ENCODE data around the gene SLC9A8. TPM values are rescaled to one million over a fixed set of nuclear protein-coding genes. Genes with fewer than 3 reads are reported as not detected.

The SLC9A8 gene
- total and polyA plus RNA-seq, 2 donors (not counting 3 experiments of a cell fraction or from before 2014, with no cell fraction given), result 5.1 to 14.4 TPM

GRCh38 chr20:49845060-49845459 is 32.4 kb downstream of the SLC9A8 start:
- no peak overlapping the region for H3K4me2 ChIP-seq (ENCODE audit: insufficient read depth, low read length)
- H3K4me3 ChIP-seq (replicated peaks in 1 of 3; ENCODE audit: insufficient read depth in 1 of 3, low read depth in 1 of 3, low read length in 3 of 3), result no peak overlapping the region
- BruUV-seq (replicated peaks), result no TSS peak
- no peak overlapping the region for H3K27ac ChIP-seq (ENCODE audit: insufficient read depth, low read depth, low read length)
- CTCF ChIA-PET, result interaction anchor here (1.2 to 10.0 kb wide), 16 partner anchors 43 to 307 kb away, joined by 3 to 274 read pairs (median 11); partner anchors contain the start of gene B4GALT5
- no peaks in the 10 kb centered on the region for H3K79me2 ChIP-seq (ENCODE audit: control insufficient read depth, insufficient read depth, low read length)
- FAIRE-seq, result no peak
- H2AFZ ChIP-seq (ENCODE audit: low read depth, low read length), result no peak overlapping the region
- no peak for TF ChIP-seq CTCF (IDR thresholded peaks at IDR 0.05; ENCODE audit: extremely low read depth in 1 of 2, insufficient read depth in 1 of 2, low read depth in 1 of 2, low read length in 2 of 2)
- no peak for TF ChIP-seq JUN (IDR thresholded peaks at IDR 0.05; ENCODE audit: borderline replicate concordance, insufficient read depth, insufficient read length, low read depth)
- TF ChIP-seq POLR2A (IDR thresholded peaks at IDR 0.05; ENCODE audit: low read depth, low read length), result no peak
- TF ChIP-seq EZH2 (IDR thresholded peaks at IDR 0.05; ENCODE audit: borderline replicate concordance, low read depth, low read length, severe bottlenecking), result no peak
- no peak for TF ChIP-seq MAX (IDR thresholded peaks at IDR 0.05; ENCODE audit: insufficient read depth, insufficient read length)
- no peak for TF ChIP-seq MYC (IDR thresholded peaks at IDR 0.05; ENCODE audit: low read depth, low read length)
- TF ChIP-seq POLR2AphosphoS5 (IDR thresholded peaks at IDR 0.05; ENCODE audit: insufficient read depth, low read depth, low read length), result no peak
- TF ChIP-seq FOS (IDR thresholded peaks at IDR 0.05; ENCODE audit: borderline replicate concordance, insufficient read depth, low read length), result no peak
- TF ChIP-seq GATA2 (IDR thresholded peaks at IDR 0.05; ENCODE audit: insufficient read depth, insufficient read length, low read depth, low read length), result no peak
- no peaks in the 10 kb centered on the region for H3K9me1 ChIP-seq (replicated peaks; ENCODE audit: control insufficient read depth, extremely low read depth, insufficient read depth, low read length)
- POLR2A ChIA-PET, result no interaction called here
- no peaks in the 10 kb centered on the region for H3K9me3 ChIP-seq (replicated peaks; ENCODE audit: control insufficient read depth, insufficient read depth, low read length)
- intact Hi-C loops (cut with micrococcal nuclease), result loop anchor here (5.0 kb wide), 2 partner anchors 68 to 303 kb away; no protein-coding TSS in a partner anchor
- peaks cover 3 to 9% of the 10 kb centered on the region in 2 experiments for H3K36me3 ChIP-seq (ENCODE audit: control insufficient read depth in 2 of 2, extremely low read depth in 1 of 2, insufficient read depth in 2 of 2, low read length in 2 of 2)
- H3K9ac ChIP-seq (replicated peaks; ENCODE audit: extremely low read depth, insufficient read depth, low read length), result no peak overlapping the region
- DNase-seq (ENCODE audit: low read depth, low spot score), result no peak
- dilution Hi-C loops (cut with MboI; ENCODE audit: extremely low pct_ligation_motif_present, low sequenced_read_pairs), result loop anchor here (25.0 kb wide), 1 partner anchor 183 kb away; no protein-coding TSS in a partner anchor
- no peaks in the 10 kb centered on the region for H3K4me1 ChIP-seq (ENCODE audit: control insufficient read depth, extremely low read depth, insufficient read depth, low read length)
- H3K27me3 ChIP-seq (ENCODE audit: control insufficient read depth in 2 of 2, insufficient read depth in 2 of 2, low read length in 2 of 2), result no peaks in the 10 kb centered on the region
- H4K20me1 ChIP-seq (replicated peaks; ENCODE audit: control insufficient read depth, extremely low read depth, insufficient read depth, low read length), result no peaks in the 10 kb centered on the region

Measured in endothelial cell of umbilical vein (primary cell).